ENCODE data around the gene ALPL. TPM values are rescaled to one million over a fixed set of nuclear protein-coding genes. Genes with fewer than 3 reads are reported as not detected.
"Not testable (repeated sequence)": the region's sequence is repeated elsewhere in the genome, so short reads cannot be mapped to it uniquely, and the experiment has no call there.

ALPL gene
- total RNA-seq (2014; rRNA removed; shearing (Covaris generic)), result 269 and 410 TPM in 2 replicates

GRCh38 chr1:21509351-21510112, at the start of gene ALPL:
TSS of gene ALPL (plus strand) at chr1:21509423. CDS start at chr1:21554082, 44,659 bp downstream.
- peak within 1 kb of the TSS; percentile 88 for H3K27ac ChIP-seq
- peak in 1 of 2 experiments; percentile 66 for DNase-seq (ENCODE audit: low read depth in 1 of 2, low spot score in 2 of 2)

GRCh38 chr1:21465127-21465526, 44.1 kb upstream of the ALPL start:
- not testable (repeated sequence) for H3K27ac ChIP-seq; H3K9me3 ChIP-seq (replicated peaks)
- DNase-seq (ENCODE audit: low read depth in 1 of 2, low spot score in 2 of 2), result peak in 1 of 2 experiments; percentile 15

More at GRCh38 chr1:21509351-21510112, at the start of gene ALPL:
- Histone ChIP-seq H3K36me3 (peaks cover 46% of the 10 kb centered on the region), H3K4me1 (replicated peaks) (peaks cover 52% of the 10 kb centered on the region), H3K9me3 (replicated peaks) (no peaks in the 10 kb centered on the region), H3K27me3 (replicated peaks) (no peaks in the 10 kb centered on the region), H3K4me3 (peak within 1 kb of the TSS; percentile 70)

GRCh38 chr1:21467946-21468345, 41.3 kb upstream of the ALPL start:
- H3K27ac ChIP-seq; H3K27me3 ChIP-seq (replicated peaks); DNase-seq (ENCODE audit: low read depth in 1 of 2, low spot score in 2 of 2); H3K4me1 ChIP-seq (replicated peaks); H3K4me3 ChIP-seq; H3K9me3 ChIP-seq (replicated peaks): not testable (repeated sequence)
- H3K36me3 ChIP-seq, result peaks cover 18% of the 10 kb centered on the region

More at GRCh38 chr1:21465127-21465526, 44.1 kb upstream of the ALPL start:
- H3K4me1 ChIP-seq (replicated peaks); H3K27me3 ChIP-seq (replicated peaks); H3K36me3 ChIP-seq; H3K4me3 ChIP-seq: not testable (repeated sequence)

GRCh38 chr1:21468599-21468998, 40.6 kb upstream of the ALPL start:
- H3K27ac ChIP-seq, result no peak overlapping the region
- no peaks in the 10 kb centered on the region for H3K27me3 ChIP-seq (replicated peaks)
- H3K4me1 ChIP-seq (replicated peaks), result peaks cover 10% of the 10 kb centered on the region
- H3K4me3 ChIP-seq, result no peak overlapping the region
- no peak for DNase-seq (ENCODE audit: low read depth in 1 of 2, low spot score in 2 of 2)
- H3K36me3 ChIP-seq, result peaks cover 24% of the 10 kb centered on the region
- H3K9me3 ChIP-seq (replicated peaks), result no peaks in the 10 kb centered on the region

GRCh38 chr1:21469581-21469980, 39.6 kb upstream of the ALPL start:
- no peak for DNase-seq (ENCODE audit: low read depth in 1 of 2, low spot score in 2 of 2)
- no peaks in the 10 kb centered on the region for H3K27me3 ChIP-seq (replicated peaks)
- no peak overlapping the region for H3K4me3 ChIP-seq

GRCh38 chr1:21472861-21473260, 36.4 kb upstream of the ALPL start:
- Histone ChIP-seq H3K36me3 (peaks cover 29% of the 10 kb centered on the region), H3K4me1 (replicated peaks) (no peaks in the 10 kb centered on the region), H3K4me3 (no peak overlapping the region), H3K27ac (no peak overlapping the region), H3K27me3 (replicated peaks) (no peaks in the 10 kb centered on the region), H3K9me3 (replicated peaks) (no peaks in the 10 kb centered on the region)
- DNase-seq (ENCODE audit: low read depth in 1 of 2, low spot score in 2 of 2), result no peak

More at GRCh38 chr1:21469581-21469980, 39.6 kb upstream of the ALPL start:
- peaks cover 25% of the 10 kb centered on the region for H3K36me3 ChIP-seq
- no peaks in the 10 kb centered on the region for H3K9me3 ChIP-seq (replicated peaks)
- H3K4me1 ChIP-seq (replicated peaks), result peaks cover 10% of the 10 kb centered on the region
- no peak overlapping the region for H3K27ac ChIP-seq

GRCh38 chr1:21478356-21478755, 30.9 kb upstream of the ALPL start:
- Histone ChIP-seq H3K27me3 (replicated peaks) (0 out of 2 replicates have a peak, but pooled peaks cover 2% of the 10 kb centered on the region), H3K4me3 (no peak overlapping the region), H3K9me3 (replicated peaks) (no peaks in the 10 kb centered on the region), H3K36me3 (peaks cover 29% of the 10 kb centered on the region), H3K27ac (no peak overlapping the region), H3K4me1 (replicated peaks) (no peaks in the 10 kb centered on the region)
- no peak for DNase-seq (ENCODE audit: low read depth in 1 of 2, low spot score in 2 of 2)

GRCh38 chr1:21483881-21484280, 25.3 kb upstream of the ALPL start:
- not testable (repeated sequence) for H3K27ac ChIP-seq

GRCh38 chr1:21489146-21489545, 20.1 kb upstream of the ALPL start:
- Histone ChIP-seq H3K27me3 (replicated peaks) (no peaks in the 10 kb centered on the region), H3K4me3 (no peak overlapping the region), H3K27ac (no peak overlapping the region), H3K9me3 (replicated peaks) (no peaks in the 10 kb centered on the region), H3K36me3 (no peaks in the 10 kb centered on the region), H3K4me1 (replicated peaks) (peaks cover 36% of the 10 kb centered on the region)
- DNase-seq (ENCODE audit: low read depth in 1 of 2, low spot score in 2 of 2), result no peak

More at GRCh38 chr1:21483881-21484280, 25.3 kb upstream of the ALPL start:
- not testable (repeated sequence) for H3K9me3 ChIP-seq (replicated peaks); H3K4me1 ChIP-seq (replicated peaks); H3K36me3 ChIP-seq; H3K4me3 ChIP-seq; DNase-seq (ENCODE audit: low read depth in 1 of 2, low spot score in 2 of 2); H3K27me3 ChIP-seq (replicated peaks)

GRCh38 chr1:21490774-21491487, 18.3 kb upstream of the ALPL start:
- H3K4me3 ChIP-seq, result no peak overlapping the region
- no peaks in the 10 kb centered on the region for H3K27me3 ChIP-seq (replicated peaks)
- H3K9me3 ChIP-seq (replicated peaks), result no peaks in the 10 kb centered on the region
- peak; percentile 64 to 75 for DNase-seq (ENCODE audit: low read depth in 1 of 2, low spot score in 2 of 2)
- no peak overlapping the region for H3K27ac ChIP-seq
- H3K36me3 ChIP-seq, result no peaks in the 10 kb centered on the region
- peaks cover 36% of the 10 kb centered on the region for H3K4me1 ChIP-seq (replicated peaks)

- no peaks in the 10 kb centered on the region for H3K36me3 ChIP-seq
- H3K4me3 ChIP-seq, result no peak overlapping the region
- DNase-seq (ENCODE audit: low read depth in 1 of 2, low spot score in 2 of 2), result peak; percentile 66 to 78
- H3K9me3 ChIP-seq (replicated peaks), result no peaks in the 10 kb centered on the region
- H3K27me3 ChIP-seq (replicated peaks), result no peaks in the 10 kb centered on the region
- peaks cover 36% of the 10 kb centered on the region for H3K4me1 ChIP-seq (replicated peaks)
- no peak overlapping the region for H3K27ac ChIP-seq
These were observed 17.5 kb upstream of the ALPL start for GRCh38 chr1:21491488-21492355.

GRCh38 chr1:21492356-21492625, 16.9 kb upstream of the ALPL start:
- Histone ChIP-seq H3K36me3 (no peaks in the 10 kb centered on the region), H3K27me3 (replicated peaks) (no peaks in the 10 kb centered on the region), H3K9me3 (replicated peaks) (no peaks in the 10 kb centered on the region), H3K27ac (no peak overlapping the region), H3K4me1 (replicated peaks) (peaks cover 36% of the 10 kb centered on the region), H3K4me3 (no peak overlapping the region)
- DNase-seq (ENCODE audit: low read depth in 1 of 2, low spot score in 2 of 2), result no peak

GRCh38 chr1:21494196-21494595, 15.0 kb upstream of the ALPL start:
- H3K36me3 ChIP-seq, result no peaks in the 10 kb centered on the region
- no peaks in the 10 kb centered on the region for H3K27me3 ChIP-seq (replicated peaks)
- H3K27ac ChIP-seq, result no peak overlapping the region
- no peak overlapping the region for H3K4me3 ChIP-seq
- DNase-seq (ENCODE audit: low read depth in 1 of 2, low spot score in 2 of 2), result no peak
- H3K4me1 ChIP-seq (replicated peaks), result peaks cover 36% of the 10 kb centered on the region
- H3K9me3 ChIP-seq (replicated peaks), result no peaks in the 10 kb centered on the region
